Right atrium auricular region (tissue), 2 donors: Measurements from ENCODE around the gene NCOA3. TPM values are rescaled to one million over a fixed set of nuclear protein-coding genes. Genes with fewer than 3 reads are reported as not detected.
"Not testable (repeated sequence)": the region's sequence is repeated elsewhere in the genome, so short reads cannot be mapped to it uniquely, and the experiment has no call there.

Source experiments
- DNase-seq: peaks from one replicate; pipeline ENCODE4 v3.0.0-alpha.2; 2019; ENCODE audit warnings: low spot score
- H3K27ac ChIP-seq, 2 donors: fragments of 200-600 bp; sonication (generic); 1 replicate in 1 of 2; 2 replicates in 1 of 2; pipeline ENCODE4 v1.5.1; 2016 to 2019
- H3K27me3 ChIP-seq, 2 donors: fragments of 200-600 bp; sonication (generic); one replicate each; pipeline versions ENCODE4 v1.5.1 to v1.6.0; 2017 to 2019
- H3K36me3 ChIP-seq: fragments of 200-600 bp; sonication (generic); one replicate; pipeline ENCODE4 v1.5.1; 2016
- H3K4me1 ChIP-seq, 2 donors: fragments of 200-600 bp; sonication (generic); one replicate each; pipeline versions ENCODE4 v1.5.1 to v1.6.0; 2017 to 2019
- H3K4me3 ChIP-seq, 2 donors: fragments of 200-600 bp; sonication (generic); 1 replicate in 1 of 2; 2 replicates in 1 of 2; pipeline ENCODE4 v1.5.1; 2017 to 2019; ENCODE audit warnings: mild to moderate bottlenecking in 1 of 2, moderate library complexity in 1 of 2
- H3K9me3 ChIP-seq, 2 donors: fragments of 200-600 bp; sonication (generic); one replicate each; pipeline ENCODE4 v1.5.1; 2019
- total RNA-seq, 2 donors: library from RNA; depleted of rRNA; stranded (reverse); fragments of >200 nt; gene quantifications; one replicate each; pipeline ENCODE4 v1.1.0, GENCODE V29; 2016
- TF ChIP-seq, protein P1 (sequence below), 2 donors: fragments of 200-600 bp; sonication (generic); IDR thresholded peaks; one replicate each; pipeline ENCODE4 v1.5.1; 2019; ENCODE audit warnings: antibody characterized with exemption in 2 of 2

The NCOA3 gene
- total RNA-seq, 2 donors from 2014 or later = 24.1 to 27.4 TPM

GRCh38 chr20:47588158-47588557 is 86.5 kb downstream of the NCOA3 start:
- Histone ChIP-seq H3K36me3 (no peaks in the 10 kb centered on the region), H3K27ac (no peak overlapping the region), H3K4me3 (no peak overlapping the region), H3K9me3 (no peaks in the 10 kb centered on the region), H3K4me1 (peaks cover 0 to 19% of the 10 kb centered on the region in 2 donors), H3K27me3 (no peaks in the 10 kb centered on the region)
- TF ChIP-seq, protein P1, sequence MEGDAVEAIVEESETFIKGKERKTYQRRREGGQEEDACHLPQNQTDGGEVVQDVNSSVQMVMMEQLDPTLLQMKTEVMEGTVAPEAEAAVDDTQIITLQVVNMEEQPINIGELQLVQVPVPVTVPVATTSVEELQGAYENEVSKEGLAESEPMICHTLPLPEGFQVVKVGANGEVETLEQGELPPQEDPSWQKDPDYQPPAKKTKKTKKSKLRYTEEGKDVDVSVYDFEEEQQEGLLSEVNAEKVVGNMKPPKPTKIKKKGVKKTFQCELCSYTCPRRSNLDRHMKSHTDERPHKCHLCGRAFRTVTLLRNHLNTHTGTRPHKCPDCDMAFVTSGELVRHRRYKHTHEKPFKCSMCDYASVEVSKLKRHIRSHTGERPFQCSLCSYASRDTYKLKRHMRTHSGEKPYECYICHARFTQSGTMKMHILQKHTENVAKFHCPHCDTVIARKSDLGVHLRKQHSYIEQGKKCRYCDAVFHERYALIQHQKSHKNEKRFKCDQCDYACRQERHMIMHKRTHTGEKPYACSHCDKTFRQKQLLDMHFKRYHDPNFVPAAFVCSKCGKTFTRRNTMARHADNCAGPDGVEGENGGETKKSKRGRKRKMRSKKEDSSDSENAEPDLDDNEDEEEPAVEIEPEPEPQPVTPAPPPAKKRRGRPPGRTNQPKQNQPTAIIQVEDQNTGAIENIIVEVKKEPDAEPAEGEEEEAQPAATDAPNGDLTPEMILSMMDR (IDR thresholded peaks at IDR 0.05) = no peak
- DNase-seq = no peak

DNA sequence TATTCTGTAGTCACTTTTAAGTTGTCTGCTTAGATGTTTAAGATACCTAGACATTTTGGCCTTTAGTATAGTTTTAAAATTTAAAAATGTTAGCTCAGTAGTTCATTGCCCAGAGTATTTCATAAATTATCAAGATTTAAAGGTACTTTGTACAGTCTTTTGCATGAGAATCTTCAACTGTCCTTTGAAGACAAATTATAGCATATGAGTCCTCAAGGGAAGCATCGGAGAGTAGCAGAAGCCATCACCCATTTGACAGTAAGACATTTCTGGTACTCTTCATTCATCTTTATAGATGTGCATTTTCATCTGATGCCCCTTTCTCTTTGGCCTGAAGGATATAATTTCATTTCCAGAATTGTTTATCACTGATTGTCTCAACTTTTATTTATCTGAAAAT is 89.5 kb downstream of the NCOA3 start:
- Histone ChIP-seq H3K36me3 (no peaks in the 10 kb centered on the region), H3K4me1 (peaks cover 0 to 7% of the 10 kb centered on the region in 2 donors), H3K4me3 (no peak overlapping the region), H3K27ac (no peak overlapping the region), H3K9me3 (no peaks in the 10 kb centered on the region), H3K27me3 (no peaks in the 10 kb centered on the region)
- TF ChIP-seq, protein P1 (IDR thresholded peaks at IDR 0.05) = no peak
- no peak for DNase-seq

DNA sequence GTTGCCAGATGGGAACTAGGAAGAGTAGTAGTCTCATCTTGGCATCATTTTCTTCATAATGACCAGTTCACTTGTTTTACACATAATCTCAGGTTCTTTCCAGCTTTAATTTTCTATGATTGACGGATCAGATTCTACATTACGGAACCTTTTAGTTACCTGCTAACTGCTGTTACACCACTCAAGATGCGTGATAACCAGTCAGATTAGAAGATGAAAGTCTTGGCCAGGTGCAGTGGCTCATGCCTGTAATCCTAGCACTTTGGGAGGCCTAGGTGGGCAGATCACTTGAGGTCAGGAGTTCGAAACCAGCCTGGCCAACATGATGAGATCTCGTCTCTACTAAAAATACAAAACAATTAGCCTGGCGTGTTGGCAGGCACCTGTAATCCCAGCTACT is 92.5 kb downstream of the NCOA3 start:
- no peak overlapping the region for H3K27ac ChIP-seq
- TF ChIP-seq, protein P1 (IDR thresholded peaks at IDR 0.05) = no peak
- H3K36me3 ChIP-seq = no peaks in the 10 kb centered on the region
- no peaks in the 10 kb centered on the region for H3K9me3 ChIP-seq
- no peak for DNase-seq
- H3K4me1 ChIP-seq = no peaks in the 10 kb centered on the region
- H3K4me3 ChIP-seq = no peak overlapping the region
- H3K27me3 ChIP-seq = no peaks in the 10 kb centered on the region

- not testable (repeated sequence) for H3K27ac ChIP-seq, H3K4me3 ChIP-seq, H3K36me3 ChIP-seq, H3K9me3 ChIP-seq, DNase-seq, H3K4me1 ChIP-seq, H3K27me3 ChIP-seq
These were observed 93.5 kb downstream of the NCOA3 start for GRCh38 chr20:47595138-47595537.

- no peak overlapping the region for H3K4me3 ChIP-seq
- no peaks in the 10 kb centered on the region for H3K4me1 ChIP-seq
- H3K36me3 ChIP-seq = no peaks in the 10 kb centered on the region
- H3K9me3 ChIP-seq = no peaks in the 10 kb centered on the region
- no peak overlapping the region for H3K27ac ChIP-seq
- no peak for DNase-seq
- H3K27me3 ChIP-seq = no peaks in the 10 kb centered on the region
- TF ChIP-seq, protein P1 (IDR thresholded peaks at IDR 0.05) = no peak
These were observed 94.4 kb downstream of the NCOA3 start for GRCh38 chr20:47596003-47596571.

- no peak overlapping the region for H3K27ac ChIP-seq
- H3K27me3 ChIP-seq = no peaks in the 10 kb centered on the region
- no peak overlapping the region for H3K4me3 ChIP-seq
- no peaks in the 10 kb centered on the region for H3K4me1 ChIP-seq
- DNase-seq = no peak
- H3K36me3 ChIP-seq = no peaks in the 10 kb centered on the region
- no peaks in the 10 kb centered on the region for H3K9me3 ChIP-seq
- TF ChIP-seq, protein P1 (IDR thresholded peaks at IDR 0.05) = no peak
These were observed 95.4 kb downstream of the NCOA3 start for GRCh38 chr20:47597090-47597489.
